Measurements from ENCODE around the gene OR13C3. TPM values are rescaled to one million over a fixed set of nuclear protein-coding genes. Genes with fewer than 3 reads are reported as not detected.

OR13C3 gene
- total RNA-seq, 2 experiments from 2014 or later = not detected

GRCh38 chr9:104514901-104515300 is 21.8 kb downstream of the OR13C3 start:
- H3K4me1 Mint-ChIP-seq = no peaks in the 10 kb centered on the region
- H3K9me3 Mint-ChIP-seq = peaks cover 4% of the 10 kb centered on the region
- DNase-seq = no peak
- no peak overlapping the region for H3K27ac Mint-ChIP-seq
- H3K27me3 Mint-ChIP-seq = peaks cover 2% of the 10 kb centered on the region
- POLR2A ChIA-PET = no interaction called here
- ATAC-seq (ENCODE audit: low read depth) = no peak
- no peaks in the 10 kb centered on the region for H3K36me3 Mint-ChIP-seq
- H3K4me3 Mint-ChIP-seq = no peak overlapping the region

GRCh38 chr9:104506565-104506964 is 30.1 kb downstream of the OR13C3 start:
- no peak overlapping the region for H3K4me3 Mint-ChIP-seq
- ATAC-seq (ENCODE audit: low read depth) = no peak
- H3K9me3 Mint-ChIP-seq = peaks cover 6% of the 10 kb centered on the region
- no peak overlapping the region for H3K27ac Mint-ChIP-seq
- H3K36me3 Mint-ChIP-seq = no peaks in the 10 kb centered on the region
- POLR2A ChIA-PET = no interaction called here
- no peak for DNase-seq
- no peaks in the 10 kb centered on the region for H3K27me3 Mint-ChIP-seq
- no peaks in the 10 kb centered on the region for H3K4me1 Mint-ChIP-seq

- Mint-ChIP-seq H3K4me1 (no peaks in the 10 kb centered on the region), H3K9me3 (peaks cover 2% of the 10 kb centered on the region), H3K27me3 (no peaks in the 10 kb centered on the region), H3K36me3 (no peaks in the 10 kb centered on the region), H3K4me3 (no peak within 1 kb of the TSS), H3K27ac (no peak within 1 kb of the TSS)
- no peak for DNase-seq
- ATAC-seq (ENCODE audit: low read depth) = no peak
- POLR2A ChIA-PET = no interaction called here
Measured at GRCh38 chr9:104503963-104504362, 32.7 kb downstream of the OR13C3 start, which contains the start of gene OR13F1. OR13F1 (plus strand) TSS chr9:104504263; CDS start chr9:104504263, 0 bp downstream.

- Mint-ChIP-seq H3K4me1 (no peaks in the 10 kb centered on the region), H3K27ac (no peak overlapping the region), H3K36me3 (no peaks in the 10 kb centered on the region), H3K9me3 (peaks cover 2% of the 10 kb centered on the region), H3K4me3 (no peak overlapping the region), H3K27me3 (no peaks in the 10 kb centered on the region)
- no peak for ATAC-seq (ENCODE audit: low read depth)
- POLR2A ChIA-PET = no interaction called here
- no peak for DNase-seq
Measured at GRCh38 chr9:104503440-104503839, 33.2 kb downstream of the OR13C3 start.

- no peak overlapping the region for H3K4me3 Mint-ChIP-seq
- ATAC-seq (ENCODE audit: low read depth) (no peak), DNase-seq (no peak)
- H3K27ac Mint-ChIP-seq = no peak overlapping the region
- POLR2A ChIA-PET = no interaction called here
- H3K27me3 Mint-ChIP-seq = no peaks in the 10 kb centered on the region
- no peaks in the 10 kb centered on the region for H3K4me1 Mint-ChIP-seq
- H3K9me3 Mint-ChIP-seq = no peaks in the 10 kb centered on the region
- H3K36me3 Mint-ChIP-seq = no peaks in the 10 kb centered on the region
Measured at GRCh38 chr9:104494808-104495207, 41.8 kb downstream of the OR13C3 start.

Other genes with a start within 250 kb of the OR13C3 start
- not detected for gene OR13F1, start 32.6 kb downstream of the OR13C3 start, total RNA-seq
- not detected for gene OR13C4, start 9.6 kb downstream of the OR13C3 start, total RNA-seq
- gene OR13C8, start 32.3 kb upstream of the OR13C3 start, total RNA-seq = not detected
- gene OR13C5, start 62.6 kb upstream of the OR13C3 start, total RNA-seq = not detected
- gene OR13C2, start 68.8 kb upstream of the OR13C3 start, total RNA-seq = not detected
- not detected for gene OR13C9, start 81.3 kb upstream of the OR13C3 start, total RNA-seq
- gene OR13D1, start 157.7 kb upstream of the OR13C3 start, total RNA-seq = not detected
- 10 to 100 TPM; 18.3 to 18.7 TPM for gene NIPSNAP3A, start 210.8 kb upstream of the OR13C3 start, total RNA-seq
- gene NIPSNAP3B, start 227.3 kb upstream of the OR13C3 start, total RNA-seq = 1 to 10 TPM in 1 of 2 experiments, under 1 TPM in 1; 0.96 to 1.1 TPM